Measurements from ENCODE around the gene CDKAL1.

DNA sequence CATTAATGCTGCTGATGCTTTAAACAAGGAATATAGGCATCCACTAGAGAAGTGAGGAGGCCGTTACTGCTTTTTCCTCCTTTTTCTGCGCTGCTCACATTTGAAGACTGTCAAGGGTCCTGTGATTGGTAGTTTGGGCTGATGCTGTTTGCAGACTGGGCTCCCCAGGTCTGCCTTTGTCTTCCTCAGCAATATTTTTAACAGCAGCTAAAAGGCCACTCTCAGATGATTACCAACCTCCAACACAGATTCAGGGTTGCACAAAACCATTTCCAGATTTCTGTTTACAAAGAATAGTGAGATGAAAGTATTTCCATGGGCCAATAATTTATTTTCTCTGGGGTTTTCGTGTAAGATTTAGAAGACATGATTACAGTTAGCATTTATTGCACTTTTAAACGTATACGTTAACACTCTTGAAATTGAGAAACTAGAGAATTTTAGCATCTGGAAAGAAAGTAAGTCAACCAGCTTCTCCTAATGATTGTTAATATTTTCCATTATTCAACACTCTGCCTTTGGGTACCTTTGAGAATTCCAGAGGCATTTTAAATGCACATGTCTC, 584.0 kb downstream of the CDKAL1 start:
- TF ChIP-seq TAF1 (IDR thresholded peaks at IDR 0.05; ENCODE audit: low read depth) (no peak), YY1 (IDR thresholded peaks at IDR 0.05; ENCODE audit: low read depth) (no peak), EP300 (IDR thresholded peaks at IDR 0.05; ENCODE audit: borderline replicate concordance) (no peak), CEBPB (IDR thresholded peaks at IDR 0.05) (no peak), FOXM1 (IDR thresholded peaks at IDR 0.05; ENCODE audit: borderline replicate concordance, low read depth) (no peak), TCF12 (IDR thresholded peaks at IDR 0.05; ENCODE audit: low read depth) (no peak), EGR1 (IDR thresholded peaks at IDR 0.05) (no peak), RAD21 (IDR thresholded peaks at IDR 0.05; ENCODE audit: low read depth) (no peak)
- TF ChIP-seq, protein P1, sequence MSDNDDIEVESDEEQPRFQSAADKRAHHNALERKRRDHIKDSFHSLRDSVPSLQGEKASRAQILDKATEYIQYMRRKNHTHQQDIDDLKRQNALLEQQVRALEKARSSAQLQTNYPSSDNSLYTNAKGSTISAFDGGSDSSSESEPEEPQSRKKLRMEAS (IDR thresholded peaks at IDR 0.05): no peak
- TF ChIP-seq, protein P2, sequence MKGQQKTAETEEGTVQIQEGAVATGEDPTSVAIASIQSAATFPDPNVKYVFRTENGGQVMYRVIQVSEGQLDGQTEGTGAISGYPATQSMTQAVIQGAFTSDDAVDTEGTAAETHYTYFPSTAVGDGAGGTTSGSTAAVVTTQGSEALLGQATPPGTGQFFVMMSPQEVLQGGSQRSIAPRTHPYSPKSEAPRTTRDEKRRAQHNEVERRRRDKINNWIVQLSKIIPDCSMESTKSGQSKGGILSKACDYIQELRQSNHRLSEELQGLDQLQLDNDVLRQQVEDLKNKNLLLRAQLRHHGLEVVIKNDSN (IDR thresholded peaks at IDR 0.05): no peak
